DMS53 treated with DMSO at 0.1 percent for 48 hours (cell line): ENCODE measurements around the gene GABBR2.

Experiments
- DNase-seq: peaks from one replicate; lab custom pipeline; 2025; ENCODE audit not compliant: unreplicated experiment; lab: John Stamatoyannopoulos, UW

Gene GABBR2

DNA sequence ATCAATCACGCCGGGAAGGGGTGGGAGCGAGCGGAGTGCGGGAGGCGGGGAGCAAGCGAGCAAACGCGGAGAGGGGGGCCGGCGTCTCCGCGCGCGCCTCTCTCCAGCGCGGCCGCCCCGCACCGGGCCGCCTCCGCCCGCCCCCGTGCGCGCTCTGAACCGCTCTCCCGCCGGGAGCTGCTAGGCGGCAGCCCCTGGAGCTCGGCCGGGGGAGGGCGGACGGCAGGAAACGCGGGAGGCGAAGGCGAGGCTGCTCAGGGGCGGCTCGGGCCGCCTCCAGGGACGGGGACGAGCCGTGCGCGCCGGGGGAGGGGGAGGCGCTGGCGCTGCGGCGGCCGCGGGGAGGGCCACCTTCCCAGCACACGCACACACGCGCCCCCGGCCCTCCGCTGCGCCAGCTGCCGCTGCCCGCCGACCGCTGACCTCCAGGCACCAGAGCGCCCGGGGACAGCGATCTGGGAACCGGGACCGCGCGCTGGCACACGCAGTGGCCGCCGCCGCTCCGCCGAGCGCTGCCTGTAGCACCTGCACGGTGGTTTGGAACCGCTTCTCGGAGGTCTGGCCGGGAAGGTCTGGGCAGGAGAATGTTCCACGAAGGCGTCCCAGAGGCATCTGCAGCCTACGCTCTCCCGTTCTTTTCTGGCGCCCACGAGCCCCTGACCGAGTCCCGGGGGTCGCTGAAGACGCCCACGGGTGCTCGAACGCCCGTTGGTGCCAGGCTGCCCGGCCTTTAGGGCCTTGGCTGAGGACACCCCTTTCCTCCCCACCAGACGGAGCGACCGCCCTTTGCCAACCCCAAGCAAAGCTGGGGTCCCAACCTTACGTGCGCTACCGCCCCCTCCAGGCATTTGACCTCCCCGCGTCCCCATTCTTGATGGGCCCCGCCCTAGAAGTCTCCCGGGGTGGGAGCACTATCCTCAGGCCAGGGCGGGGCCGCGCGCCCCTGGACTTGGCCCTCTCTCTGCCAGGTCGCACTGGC is at the start of gene GABBR2:
TSS of gene GABBR2 (minus strand) at position 3 of the 979 bp plus-strand sequence. CDS start 198 bp downstream, outside the sequence.
- DNase-seq, result no peak

DNA sequence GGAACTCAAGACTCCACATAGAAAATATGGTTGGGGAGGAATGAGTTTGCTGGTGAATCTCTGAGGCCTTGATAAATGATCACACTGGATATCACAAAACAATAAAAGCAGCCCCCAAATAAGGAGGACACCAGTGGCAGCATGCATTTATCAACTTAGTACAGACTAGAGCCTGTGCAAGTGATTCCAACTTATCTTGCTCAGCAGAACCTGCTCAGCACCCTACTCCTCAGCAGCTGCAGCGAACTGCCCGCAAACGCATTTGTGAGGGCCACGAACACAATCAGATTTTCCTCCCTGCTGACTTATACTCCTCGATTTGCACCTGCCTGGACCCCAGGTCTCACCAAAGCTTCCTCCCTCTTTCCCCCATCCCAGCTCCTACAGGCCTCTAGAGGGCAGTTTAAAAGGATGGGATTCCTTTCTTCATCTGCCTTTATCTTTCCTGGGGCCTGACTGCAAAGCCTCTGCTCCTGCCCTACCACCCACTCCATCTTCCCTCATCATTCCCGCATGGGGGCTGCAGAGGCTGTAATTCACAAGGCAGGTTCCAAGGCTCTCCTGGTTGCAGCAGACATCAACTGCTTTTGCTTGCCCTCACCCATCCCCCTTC is 46.4 kb upstream of the GABBR2 start:
- DNase-seq, result no peak

DNA sequence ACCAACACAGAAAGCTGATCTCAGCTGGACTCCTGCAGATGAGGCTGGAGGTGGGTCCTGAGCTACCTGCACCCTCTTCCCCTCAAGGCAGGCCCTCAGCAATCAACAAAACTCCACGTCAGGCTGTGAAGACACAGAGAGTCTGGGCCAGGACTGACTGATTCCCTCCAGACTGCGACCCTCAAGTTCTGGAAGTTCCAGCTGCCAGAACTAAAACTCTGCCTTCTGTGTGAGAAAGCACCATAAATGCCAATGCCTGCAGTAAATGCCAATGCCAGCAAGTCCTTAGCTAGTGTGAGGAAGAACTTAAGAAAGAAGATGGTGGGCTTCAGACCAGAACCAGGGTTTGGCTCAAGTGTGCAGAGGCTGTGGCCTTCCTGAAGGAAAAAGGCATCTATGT is 42.5 kb upstream of the GABBR2 start:
- no peak for DNase-seq

DNA sequence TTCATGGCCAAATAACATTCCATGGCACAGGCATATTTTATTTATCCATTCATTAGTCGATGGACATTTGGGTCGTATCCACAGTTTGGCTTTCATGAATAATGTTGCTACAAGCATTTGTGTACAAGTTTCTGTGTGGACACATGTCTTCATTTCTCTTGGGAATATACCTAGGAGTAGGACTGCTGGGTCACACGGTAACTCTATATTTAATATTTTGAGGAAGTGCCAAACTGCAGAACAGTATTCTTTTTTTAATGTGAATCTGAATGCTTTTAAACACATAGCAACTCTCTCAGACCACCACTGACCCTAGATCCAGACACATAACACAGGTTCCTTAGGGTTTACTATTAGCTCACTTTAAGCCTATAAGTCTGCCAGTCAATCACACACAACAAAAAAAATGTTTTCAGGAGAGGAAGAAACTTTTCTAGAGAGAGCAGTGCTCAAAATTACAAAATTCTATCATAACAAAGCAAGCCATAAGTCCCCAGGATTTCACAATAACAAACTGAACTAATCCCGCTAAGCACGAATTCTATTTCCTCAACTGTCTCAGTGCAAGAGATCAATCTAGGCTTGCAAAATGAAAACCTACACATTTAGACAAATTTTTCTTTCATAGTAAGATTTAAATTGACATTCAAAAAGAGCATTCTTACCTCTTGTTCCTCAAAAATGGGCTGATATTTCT is 41.8 kb upstream of the GABBR2 start:
- DNase-seq, result no peak

DNA sequence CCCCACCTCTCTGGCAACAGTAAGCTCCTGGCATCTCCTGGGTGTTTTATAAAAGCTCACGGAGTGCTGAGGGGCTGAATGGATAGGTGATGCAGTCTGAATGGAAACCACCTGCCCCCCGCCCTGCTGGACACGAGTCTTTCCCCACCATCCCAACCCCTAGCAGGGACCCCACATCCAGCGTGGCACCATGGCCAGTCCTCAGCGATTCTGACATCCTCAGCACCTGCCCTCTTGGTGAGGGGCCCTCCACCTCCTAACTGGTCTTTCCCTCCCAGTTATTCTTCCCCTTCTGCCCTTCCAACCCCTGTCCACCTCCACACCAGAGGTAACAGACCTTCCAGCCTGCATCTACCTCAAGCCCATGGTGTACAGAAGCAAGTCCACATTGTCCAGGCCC is 38.7 kb upstream of the GABBR2 start:
- DNase-seq, result no peak

DNA sequence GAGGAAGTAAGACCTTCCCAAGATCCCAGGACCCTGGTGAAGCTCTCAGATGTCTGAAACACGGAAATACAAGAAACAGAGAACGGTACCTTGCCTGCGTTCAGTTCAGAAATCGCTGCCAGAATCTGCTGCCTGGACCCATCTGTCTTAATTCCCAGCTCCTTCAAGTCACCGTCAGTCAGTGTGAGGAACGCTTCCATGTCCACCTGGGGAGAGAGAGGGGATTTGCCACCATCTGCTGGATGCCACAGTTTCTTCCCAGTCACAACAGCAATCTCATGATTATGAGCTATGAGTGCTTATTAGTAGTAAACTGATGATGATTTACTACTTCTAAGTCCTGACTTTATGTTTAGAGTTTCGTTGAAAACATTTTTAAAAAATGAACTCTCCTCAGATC is 36.7 kb upstream of the GABBR2 start:
- no peak for DNase-seq

DNA sequence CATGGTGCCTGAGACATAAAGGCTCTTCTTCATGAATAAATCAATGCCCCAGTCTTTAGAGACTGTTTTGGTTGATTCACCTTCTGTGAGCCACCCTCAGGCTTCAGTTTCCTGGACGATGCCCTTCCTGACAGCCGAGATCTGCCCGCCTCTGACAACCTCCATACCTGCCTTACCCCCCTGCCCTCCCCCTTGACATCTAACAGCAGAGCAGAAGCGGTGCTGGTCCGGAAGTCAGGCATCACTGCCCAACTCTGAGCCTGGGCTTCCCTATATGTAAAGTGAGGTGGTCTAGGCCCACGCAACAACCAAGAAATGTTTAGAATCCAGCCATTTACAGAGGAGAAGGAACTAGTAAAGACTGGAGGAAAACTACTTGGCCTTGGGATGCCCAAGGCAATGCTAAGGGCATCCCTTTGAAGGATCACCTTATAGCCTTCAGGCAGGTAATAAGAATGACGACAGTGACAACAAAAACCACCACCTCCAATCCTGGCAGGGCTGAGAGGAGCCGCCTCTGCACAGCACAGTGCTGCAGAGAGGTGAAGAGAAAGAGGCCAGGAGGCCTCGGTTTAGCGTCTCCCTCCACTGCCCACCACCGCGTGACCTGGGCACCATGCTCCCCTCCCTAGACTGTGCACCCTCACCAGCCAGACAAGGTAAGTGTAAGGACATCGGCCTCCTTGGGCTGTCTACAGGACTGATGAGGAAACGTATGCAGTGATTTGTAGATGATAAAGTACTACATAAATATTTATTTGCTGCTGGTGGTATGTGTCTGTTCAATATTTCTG is 35.3 kb upstream of the GABBR2 start:
- no peak for DNase-seq

DNA sequence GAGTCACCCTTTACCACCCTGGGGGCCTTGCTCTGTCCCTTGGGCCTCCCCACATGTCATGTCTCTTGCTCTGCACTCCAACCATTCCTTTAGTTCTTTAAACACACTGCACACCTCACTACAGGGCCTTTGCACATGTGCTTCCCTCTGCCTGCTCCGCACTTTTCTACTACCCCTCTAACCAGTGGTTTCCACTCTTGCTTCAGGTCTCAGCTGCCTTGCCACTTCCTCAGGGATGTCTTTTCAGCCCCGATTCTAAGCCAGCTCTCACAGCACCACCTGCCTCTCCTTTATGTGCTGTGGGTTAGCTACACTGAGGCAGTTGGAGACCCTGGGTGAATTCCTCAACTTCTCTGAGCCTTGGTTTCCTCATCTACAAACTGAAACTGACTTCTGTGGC is 34.6 kb upstream of the GABBR2 start:
- no peak for DNase-seq

DNA sequence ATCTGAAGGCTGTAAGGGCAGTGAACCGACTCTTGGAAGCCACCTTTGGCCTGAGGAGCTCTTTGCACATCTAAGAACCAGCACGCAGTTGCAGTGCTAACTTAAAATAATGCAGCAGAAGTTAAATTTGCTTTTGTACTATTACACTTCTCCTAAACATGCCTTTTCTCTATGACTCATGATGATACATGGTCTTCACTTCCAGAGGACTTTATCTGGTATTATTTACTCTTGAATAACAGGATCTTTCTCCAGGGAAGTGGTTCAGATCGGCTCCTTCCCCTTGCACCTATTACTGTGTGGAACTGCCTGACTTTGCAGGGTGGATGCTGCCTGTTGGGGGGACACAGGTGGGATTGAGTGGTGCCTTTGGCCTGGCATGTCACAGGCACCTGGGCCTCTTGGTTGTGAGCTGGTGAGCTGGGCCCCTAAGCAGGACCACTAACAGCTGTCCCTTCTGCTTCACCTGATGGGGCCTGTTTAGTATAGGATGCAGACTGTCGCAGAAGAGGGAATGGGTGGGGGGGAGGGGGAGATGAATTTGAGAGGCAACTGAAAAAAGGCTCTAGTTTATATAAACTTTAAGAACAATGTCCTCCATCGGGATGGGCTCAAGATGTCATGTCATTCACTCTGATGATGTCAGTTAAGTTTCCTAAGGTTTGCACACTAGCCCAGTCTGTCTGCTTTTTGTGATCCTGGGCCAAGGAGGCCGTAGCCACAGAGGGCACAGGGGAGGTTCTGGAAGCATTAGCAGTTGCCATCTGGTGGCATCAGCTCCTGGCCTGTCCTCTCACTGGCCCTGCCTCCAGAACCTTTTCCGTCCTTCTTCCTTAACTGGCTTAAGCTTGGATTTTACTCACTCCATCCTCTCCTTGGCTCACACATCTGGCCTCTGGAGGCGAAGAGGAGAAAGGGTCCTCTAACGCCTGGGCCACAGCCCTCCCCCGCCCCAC is 33.9 kb upstream of the GABBR2 start:
- no peak for DNase-seq

DNA sequence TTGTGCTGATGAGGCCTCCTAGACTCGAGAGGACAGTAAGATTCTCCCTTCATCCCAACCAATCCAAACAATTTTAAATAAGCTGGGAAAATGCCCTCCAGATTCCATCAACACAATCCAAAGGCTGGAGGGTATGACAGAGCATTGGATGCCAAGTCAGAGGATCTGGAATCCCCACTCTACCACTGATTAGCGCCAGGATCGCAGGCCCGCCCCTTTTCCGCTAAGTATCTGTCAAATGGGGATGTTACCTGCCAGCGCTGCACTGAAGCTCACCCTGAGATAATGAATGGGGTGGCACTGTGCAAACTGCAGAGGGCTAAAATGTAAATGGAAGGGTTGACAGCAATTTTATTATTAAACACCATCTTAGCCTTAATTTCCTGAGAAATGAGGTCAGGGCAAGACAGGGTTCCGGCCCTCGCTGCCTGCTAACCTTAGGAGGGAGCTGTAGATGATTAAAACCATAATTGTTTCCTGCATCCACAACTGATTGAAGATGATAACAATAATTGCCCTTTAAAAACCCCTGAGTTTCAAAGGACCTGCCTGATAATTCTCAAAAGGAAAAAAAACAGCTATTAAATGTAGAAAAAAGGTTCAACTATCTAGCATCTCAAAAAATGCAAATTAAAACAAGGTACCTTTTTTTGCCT is 31.6 kb upstream of the GABBR2 start:
- DNase-seq, result no peak

DNA sequence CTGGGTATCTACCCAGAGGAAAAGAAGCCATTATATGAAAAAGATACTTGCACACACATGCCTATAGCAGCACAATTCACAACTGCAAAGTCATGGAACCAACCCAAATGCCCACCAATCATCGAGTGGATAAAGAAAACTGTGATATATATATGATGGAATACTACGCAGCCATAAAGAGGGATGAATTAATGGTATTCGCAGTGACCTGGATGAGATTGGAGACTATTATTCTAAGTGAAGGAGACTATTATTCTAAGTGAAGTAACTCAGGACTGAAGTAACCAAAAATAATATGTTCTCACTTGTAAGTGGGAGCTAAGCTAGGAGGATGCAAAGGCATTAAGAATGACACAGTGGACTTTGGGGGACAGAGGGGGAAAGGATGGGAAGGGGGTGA is 30.0 kb upstream of the GABBR2 start:
- no peak for DNase-seq

DNA sequence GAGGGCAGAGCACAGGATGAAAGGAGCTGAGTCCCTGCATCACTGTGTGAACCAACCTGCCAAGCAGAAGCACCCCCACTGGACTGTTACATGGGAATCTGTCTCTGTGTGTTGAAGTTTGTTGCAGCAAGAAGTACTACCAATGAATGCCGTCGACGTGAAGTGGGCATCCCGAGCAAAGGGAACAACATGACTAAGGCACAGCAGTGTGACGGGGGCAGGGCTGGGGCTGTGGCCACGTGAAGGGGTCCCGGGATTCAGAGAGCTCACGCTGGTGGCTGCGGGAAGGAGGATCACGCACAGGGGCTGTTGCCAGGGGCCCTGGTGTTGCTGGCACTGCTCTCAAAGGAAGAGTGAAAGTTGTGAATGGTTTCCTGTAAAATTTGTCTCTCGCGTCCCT is 27.5 kb upstream of the GABBR2 start:
- no peak for DNase-seq

DNA sequence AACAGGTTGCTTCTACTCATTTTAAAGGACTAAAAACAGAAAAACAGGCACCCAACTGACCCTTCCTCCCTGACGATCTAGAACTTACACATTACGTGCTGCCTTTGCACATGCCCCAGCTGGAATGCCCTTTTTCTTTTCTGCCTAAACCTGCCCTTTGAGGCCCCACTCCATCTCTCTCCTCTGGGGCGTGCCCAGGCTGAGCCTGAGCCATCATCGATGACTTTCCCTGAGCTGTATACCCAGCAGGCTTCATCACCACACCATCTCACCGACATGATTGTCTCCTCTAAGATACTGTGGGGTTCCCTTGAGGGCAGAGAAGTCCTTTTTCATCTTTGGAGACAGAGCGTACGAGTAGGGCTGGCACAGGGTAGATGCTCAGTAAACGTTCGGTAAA is 24.1 kb upstream of the GABBR2 start:
- no peak for DNase-seq

DNA sequence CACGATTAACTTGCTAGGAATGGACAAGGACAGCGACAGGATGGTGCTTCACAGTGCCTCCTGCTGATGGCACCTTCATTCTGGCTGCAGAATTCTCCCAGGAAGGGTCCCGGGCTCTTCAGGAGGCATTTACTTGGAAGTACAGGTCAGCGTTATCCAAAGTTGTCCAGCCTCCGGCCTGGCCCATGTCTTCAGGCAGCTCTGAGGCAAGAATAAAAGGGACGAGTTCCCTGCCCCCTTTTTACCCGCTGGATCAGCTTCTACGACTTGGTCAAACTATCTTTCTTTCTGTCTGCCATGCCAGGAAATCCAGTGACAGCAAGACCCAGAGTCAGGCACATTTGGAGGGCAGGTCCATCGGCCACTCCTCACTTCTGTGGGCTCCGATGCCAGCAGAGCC is 23.4 kb upstream of the GABBR2 start:
- DNase-seq, result no peak

DNA sequence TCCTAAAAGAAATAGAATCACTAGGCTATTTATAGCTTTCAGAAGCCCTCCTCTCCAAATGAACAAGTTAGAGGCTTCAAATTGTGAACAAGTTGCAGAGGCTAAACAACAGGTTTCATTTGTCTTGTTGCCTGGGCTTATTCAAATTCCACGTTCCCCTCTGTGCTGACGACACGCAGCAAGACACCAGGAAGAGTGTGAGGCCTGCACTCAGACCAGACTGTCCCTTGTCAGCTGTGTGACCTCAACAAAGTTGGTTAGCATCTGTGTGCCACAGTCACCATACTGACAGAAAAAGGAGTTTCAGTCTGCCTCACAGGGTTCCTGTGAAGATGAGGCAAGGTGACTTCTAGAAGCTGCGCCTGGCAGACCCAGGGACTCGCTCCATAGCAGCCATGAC is 22.1 kb upstream of the GABBR2 start:
- no peak for DNase-seq

DNA sequence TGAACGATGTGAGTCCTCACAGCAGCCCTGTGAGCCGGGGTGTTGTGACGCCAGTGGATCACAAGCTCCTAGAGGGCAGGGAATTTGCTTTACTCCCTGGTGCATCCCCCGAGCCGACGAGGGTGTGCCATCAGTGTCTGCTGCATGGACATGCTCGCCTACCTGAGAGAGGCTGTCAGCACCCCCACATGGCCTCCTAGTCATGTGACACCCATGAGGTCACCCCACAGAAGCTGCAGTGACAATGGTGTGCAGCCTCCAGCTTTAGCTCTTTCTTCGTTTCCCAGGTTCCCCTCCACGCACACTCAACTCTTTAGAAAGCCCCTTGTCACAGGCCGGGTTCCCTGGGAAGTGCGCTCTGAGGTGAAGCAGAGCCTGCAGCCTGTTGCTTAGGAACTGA is 19.8 kb upstream of the GABBR2 start:
- DNase-seq, result no peak

DNA sequence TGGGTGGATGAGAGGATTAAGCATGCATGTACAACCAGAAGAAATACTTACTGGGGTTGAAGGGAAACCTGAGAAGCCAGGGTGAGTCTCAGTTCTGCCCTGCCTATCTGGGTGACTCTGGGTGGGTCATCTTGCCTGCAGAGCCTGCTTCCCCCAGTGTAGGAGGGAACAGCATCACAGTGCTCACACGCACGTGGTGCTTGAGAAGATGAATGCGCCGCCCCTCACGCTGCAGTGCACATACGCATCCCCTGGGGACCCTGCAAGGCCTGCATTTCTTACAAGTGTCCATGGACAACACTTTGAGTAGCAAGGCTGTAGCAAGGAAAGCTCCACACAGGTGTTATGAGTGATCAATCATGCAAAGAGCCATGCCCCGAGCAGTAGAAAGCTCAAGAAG is 18.7 kb upstream of the GABBR2 start:
- no peak for DNase-seq

DNA sequence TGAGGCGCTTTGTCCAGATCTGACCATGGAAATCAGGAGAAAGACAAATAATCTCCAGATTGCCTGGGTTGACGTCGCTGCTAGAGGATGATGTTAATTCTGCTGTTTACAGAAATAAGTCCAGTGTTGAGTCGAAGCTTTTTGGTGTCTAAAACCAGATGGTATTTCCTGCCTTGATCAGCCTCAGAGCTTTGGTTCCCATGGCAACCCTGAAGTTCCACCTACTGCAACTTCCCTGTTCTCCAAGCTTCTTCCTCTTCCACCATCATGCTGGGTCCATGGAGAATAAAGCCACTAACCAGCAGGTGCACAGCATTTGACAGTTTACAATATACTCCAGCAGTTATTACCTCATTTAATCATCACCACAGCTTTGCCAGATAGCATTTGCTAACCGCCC is 18.0 kb upstream of the GABBR2 start:
- no peak for DNase-seq

DNA sequence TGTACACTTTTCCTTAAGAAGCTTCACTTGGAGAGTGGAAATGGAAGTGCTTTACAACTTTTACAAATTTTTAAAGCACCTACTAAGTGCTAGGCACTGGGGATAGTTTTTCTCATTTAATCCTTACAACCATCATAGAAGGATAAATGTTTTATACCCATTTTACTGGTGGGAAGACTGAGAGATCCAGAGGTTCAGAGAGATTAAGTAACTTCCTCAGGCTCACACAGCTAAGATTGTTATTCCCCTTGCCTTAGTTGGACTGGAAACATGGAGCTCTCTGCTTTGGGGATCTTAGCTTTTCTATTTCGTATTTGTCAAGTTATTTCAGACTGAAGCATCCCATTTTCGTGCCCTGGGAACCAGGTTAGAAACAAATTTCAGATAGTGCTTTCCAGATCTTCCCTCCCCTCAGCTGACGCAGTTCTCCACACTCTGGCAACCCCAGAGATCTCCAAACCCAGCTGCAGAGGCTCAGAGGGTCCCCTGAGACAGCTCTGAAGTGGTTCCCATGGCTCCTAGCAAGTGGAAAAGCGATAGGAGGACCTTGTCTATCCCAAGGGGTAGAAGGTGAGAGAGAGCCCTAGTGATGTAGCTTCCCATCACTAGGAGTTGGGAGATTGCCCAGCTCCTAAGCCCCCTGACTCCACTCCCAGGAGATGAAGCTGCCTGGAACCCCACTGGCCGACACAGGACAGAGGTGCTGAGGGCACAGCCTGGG is 16.2 kb upstream of the GABBR2 start:
- no peak for DNase-seq
